ENCODE results near the gene ZBTB11. TPM values are rescaled to one million over a fixed set of nuclear protein-coding genes. Genes with fewer than 3 reads are reported as not detected.

Gene ZBTB11
- total RNA-seq, 1 experiment from 2014 or later: 20.4 TPM

DNA sequence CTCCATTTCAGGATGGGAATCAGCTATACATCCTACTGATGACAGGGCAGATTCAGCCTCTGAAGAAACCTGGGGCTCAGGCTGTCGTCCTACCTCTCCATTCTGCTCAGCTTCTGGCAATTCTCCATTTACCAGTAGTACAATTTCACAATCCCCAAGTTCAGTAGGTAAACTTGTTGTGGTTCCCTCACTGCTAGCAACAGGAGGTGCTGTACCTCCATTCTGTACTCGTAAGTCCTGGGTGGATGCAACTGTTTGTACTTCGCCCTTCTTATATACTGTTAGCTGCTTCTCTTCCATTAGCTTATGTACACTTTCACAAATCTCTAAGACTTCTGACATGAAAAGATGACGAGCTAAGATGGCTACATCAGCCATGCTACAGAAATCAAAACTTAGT is 11.6 kb downstream of the ZBTB11 start:
- no peak overlapping the region for H2AFZ ChIP-seq (ENCODE audit: low read depth, low read length, poor library complexity, severe bottlenecking)
- H3K4me3 ChIP-seq (replicated peaks in 1 of 2; ENCODE audit: low read depth in 1 of 2, low read length in 2 of 2): no peak overlapping the region
- TF ChIP-seq TCF7L2 (IDR thresholded peaks at IDR 0.05; ENCODE audit: borderline replicate concordance, extremely low read depth, insufficient read depth, insufficient read length) (no peak), EGR1 (IDR thresholded peaks at IDR 0.05; ENCODE audit: low read depth) (no peak), YY1 (IDR thresholded peaks at IDR 0.05; ENCODE audit: extremely low read depth, insufficient replicate concordance, low read depth, low read length) (no peak), JUND (IDR thresholded peaks at IDR 0.05) (no peak), EZH2 (IDR thresholded peaks at IDR 0.05) (no peak), CBX3 (IDR thresholded peaks at IDR 0.05; ENCODE audit: low read depth) (no peak)
- TF ChIP-seq, protein P1, sequence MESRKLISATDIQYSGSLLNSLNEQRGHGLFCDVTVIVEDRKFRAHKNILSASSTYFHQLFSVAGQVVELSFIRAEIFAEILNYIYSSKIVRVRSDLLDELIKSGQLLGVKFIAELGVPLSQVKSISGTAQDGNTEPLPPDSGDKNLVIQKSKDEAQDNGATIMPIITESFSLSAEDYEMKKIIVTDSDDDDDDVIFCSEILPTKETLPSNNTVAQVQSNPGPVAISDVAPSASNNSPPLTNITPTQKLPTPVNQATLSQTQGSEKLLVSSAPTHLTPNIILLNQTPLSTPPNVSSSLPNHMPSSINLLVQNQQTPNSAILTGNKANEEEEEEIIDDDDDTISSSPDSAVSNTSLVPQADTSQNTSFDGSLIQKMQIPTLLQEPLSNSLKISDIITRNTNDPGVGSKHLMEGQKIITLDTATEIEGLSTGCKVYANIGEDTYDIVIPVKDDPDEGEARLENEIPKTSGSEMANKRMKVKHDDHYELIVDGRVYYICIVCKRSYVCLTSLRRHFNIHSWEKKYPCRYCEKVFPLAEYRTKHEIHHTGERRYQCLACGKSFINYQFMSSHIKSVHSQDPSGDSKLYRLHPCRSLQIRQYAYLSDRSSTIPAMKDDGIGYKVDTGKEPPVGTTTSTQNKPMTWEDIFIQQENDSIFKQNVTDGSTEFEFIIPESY (IDR thresholded peaks at IDR 0.05; ENCODE audit: extremely low read depth, insufficient replicate concordance, low read length): no peak
- POLR2A ChIA-PET: interaction anchor here (1.3 kb wide), 1 partner anchor 11 kb away, joined by 3 read pairs; the partner anchor contains the start of gene ZBTB11
- no peak for ATAC-seq
- BruUV-seq (replicated peaks): no TSS peak
- no peak overlapping the region for H3K9ac ChIP-seq (ENCODE audit: low read length)
- CTCF ChIA-PET: no interaction called here
- intact Hi-C loops (cut with micrococcal nuclease): no loop called here
- peaks cover 34% of the 10 kb centered on the region in 2 experiments for H3K36me3 ChIP-seq (ENCODE audit: control insufficient read depth in 1 of 2, insufficient read depth in 2 of 2, low read length in 2 of 2)
- no peaks in the 10 kb centered on the region for H3K27me3 ChIP-seq (ENCODE audit: insufficient read depth, low read length)
- H3K9me2 ChIP-seq (ENCODE audit: insufficient read depth): no peaks in the 10 kb centered on the region
- H3K79me2 ChIP-seq (ENCODE audit: insufficient read depth, low read length): peaks cover 21% of the 10 kb centered on the region
- H3K4me1 ChIP-seq (ENCODE audit: control insufficient read depth in 1 of 2, insufficient read depth in 2 of 2, low read length in 2 of 2): no peaks in the 10 kb centered on the region
- DNase-seq (ENCODE audit: low read depth, low spot score): no peak
- no peaks in the 10 kb centered on the region for H4K20me1 ChIP-seq (ENCODE audit: insufficient read depth)
- no peak overlapping the region for H3K27ac ChIP-seq (ENCODE audit: low read depth, low read length)
- no peak overlapping the region for H3K4me2 ChIP-seq (ENCODE audit: low read length)
- RAD21 ChIA-PET (ENCODE audit: low non-redundant PET in 1 of 2, low total read pairs in 2 of 2, uncharacterized antibody in 2 of 2, unreplicated experiment in 2 of 2): no interaction called here
- H3K9me3 ChIP-seq (ENCODE audit: control insufficient read depth in 1 of 2, insufficient read depth in 1 of 2, low read depth in 1 of 2, low read length in 2 of 2): no peaks in the 10 kb centered on the region

DNA sequence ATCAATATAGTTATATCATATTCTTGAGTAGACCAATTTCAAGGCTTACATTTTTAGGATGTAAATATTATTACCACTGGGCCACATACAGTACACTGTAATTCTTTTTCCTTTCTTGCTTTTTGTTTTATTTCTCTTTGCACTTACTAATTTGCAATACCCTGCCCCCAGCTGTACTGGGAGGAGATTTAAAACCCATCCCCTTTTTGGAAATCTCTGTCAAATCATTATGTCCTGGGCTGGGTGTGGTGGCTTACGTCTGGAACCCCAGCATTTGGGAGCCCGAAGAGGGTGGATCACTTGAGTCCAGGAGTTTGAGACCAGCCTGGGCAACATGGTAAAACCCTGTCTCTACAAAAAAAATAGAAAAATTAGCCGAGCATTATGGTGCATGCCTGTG is 16.2 kb downstream of the ZBTB11 start:
- ATAC-seq (no peak), DNase-seq (ENCODE audit: low read depth, low spot score) (no peak)
- no peaks in the 10 kb centered on the region for H4K20me1 ChIP-seq (ENCODE audit: insufficient read depth)
- CTCF ChIA-PET: no interaction called here
- no peaks in the 10 kb centered on the region for H3K9me2 ChIP-seq (ENCODE audit: insufficient read depth)
- BruUV-seq (replicated peaks): no TSS peak
- no peak overlapping the region for H3K4me3 ChIP-seq (replicated peaks in 1 of 2; ENCODE audit: low read depth in 1 of 2, low read length in 2 of 2)
- H3K27ac ChIP-seq (ENCODE audit: low read depth, low read length): no peak overlapping the region
- intact Hi-C loops (cut with micrococcal nuclease): no loop called here
- no peaks in the 10 kb centered on the region for H3K27me3 ChIP-seq (ENCODE audit: insufficient read depth, low read length)
- no peak overlapping the region for H3K4me2 ChIP-seq (ENCODE audit: low read length)
- POLR2A ChIA-PET: no interaction called here
- no peak overlapping the region for H2AFZ ChIP-seq (ENCODE audit: low read depth, low read length, poor library complexity, severe bottlenecking)
- no peaks in the 10 kb centered on the region for H3K4me1 ChIP-seq (ENCODE audit: control insufficient read depth in 1 of 2, insufficient read depth in 2 of 2, low read length in 2 of 2)
- peaks cover 36 to 50% of the 10 kb centered on the region in 2 experiments for H3K36me3 ChIP-seq (ENCODE audit: control insufficient read depth in 1 of 2, insufficient read depth in 2 of 2, low read length in 2 of 2)
- no peaks in the 10 kb centered on the region; the same call in 1 of the 2 replicates for H3K79me2 ChIP-seq (ENCODE audit: insufficient read depth, low read length)
- H3K9me3 ChIP-seq (ENCODE audit: control insufficient read depth in 1 of 2, insufficient read depth in 1 of 2, low read depth in 1 of 2, low read length in 2 of 2): no peaks in the 10 kb centered on the region
- RAD21 ChIA-PET (ENCODE audit: low non-redundant PET in 1 of 2, low total read pairs in 2 of 2, uncharacterized antibody in 2 of 2, unreplicated experiment in 2 of 2): no interaction called here
- H3K9ac ChIP-seq (ENCODE audit: low read length): no peak overlapping the region
- TF ChIP-seq ZFX (IDR thresholded peaks at IDR 0.05) (no peak), SRF (IDR thresholded peaks at IDR 0.05; ENCODE audit: low read depth) (no peak), ELF1 (IDR thresholded peaks at IDR 0.05; ENCODE audit: borderline replicate concordance, low read depth) (no peak), EGR1 (IDR thresholded peaks at IDR 0.05; ENCODE audit: low read depth) (no peak), POLR2AphosphoS5 (IDR thresholded peaks at IDR 0.05; ENCODE audit: low read depth, low read length) (no peak), YY1 (IDR thresholded peaks at IDR 0.05; ENCODE audit: extremely low read depth, insufficient replicate concordance, low read depth, low read length) (no peak), RAD21 (IDR thresholded peaks at IDR 0.05; ENCODE audit: low read depth) (no peak), ZNF274 (IDR thresholded peaks at IDR 0.05; ENCODE audit: low read depth, low read length) (no peak), SIN3A (IDR thresholded peaks at IDR 0.05; ENCODE audit: low read depth) (no peak), SP1 (IDR thresholded peaks at IDR 0.05; ENCODE audit: low read depth) (no peak), TCF7L2 (IDR thresholded peaks at IDR 0.05; ENCODE audit: borderline replicate concordance, extremely low read depth, insufficient read depth, insufficient read length) (no peak)
- TF ChIP-seq, protein P2, sequence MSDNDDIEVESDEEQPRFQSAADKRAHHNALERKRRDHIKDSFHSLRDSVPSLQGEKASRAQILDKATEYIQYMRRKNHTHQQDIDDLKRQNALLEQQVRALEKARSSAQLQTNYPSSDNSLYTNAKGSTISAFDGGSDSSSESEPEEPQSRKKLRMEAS (IDR thresholded peaks at IDR 0.05): no peak
- TF ChIP-seq, protein P1 (IDR thresholded peaks at IDR 0.05; ENCODE audit: extremely low read depth, insufficient replicate concordance, low read length): no peak
